NCI-H1694 (cell line): ENCODE results near the gene HABP4.
"Not testable (repeated sequence)": the region's sequence is repeated elsewhere in the genome, so short reads cannot be mapped to it uniquely, and the experiment has no call there.

ENCODE experiments used
- DNase-seq: peaks from one replicate; lab custom pipeline; 2025; lab: John Stamatoyannopoulos, UW

HABP4 gene

GRCh38 chr9:96498796-96499195 is 48.8 kb downstream of the HABP4 start:
- DNase-seq: no peak

- no peak for DNase-seq
These were observed 49.3 kb downstream of the HABP4 start for GRCh38 chr9:96499257-96499656.

GRCh38 chr9:96500696-96501632 is 51.0 kb downstream of the HABP4 start:
- DNase-seq: no peak

GRCh38 chr9:96501633-96502538 is 51.9 kb downstream of the HABP4 start:
- no peak for DNase-seq

- DNase-seq: no peak
These were observed 52.8 kb downstream of the HABP4 start for GRCh38 chr9:96502539-96503373.

GRCh38 chr9:96503374-96503748 is 53.4 kb downstream of the HABP4 start:
- DNase-seq: not testable (repeated sequence)

GRCh38 chr9:96503918-96504317 is 53.9 kb downstream of the HABP4 start:
- DNase-seq: no peak

GRCh38 chr9:96505316-96505991 is 55.5 kb downstream of the HABP4 start:
- DNase-seq: no peak

- DNase-seq: no peak
These were observed 58.4 kb downstream of the HABP4 start for GRCh38 chr9:96508227-96508940.

- no peak for DNase-seq
These were observed 59.1 kb downstream of the HABP4 start for GRCh38 chr9:96509026-96509425.

- no peak for DNase-seq
These were observed 59.9 kb downstream of the HABP4 start for GRCh38 chr9:96509848-96510247.

GRCh38 chr9:96510258-96510657 is 60.3 kb downstream of the HABP4 start:
- no peak for DNase-seq

GRCh38 chr9:96512240-96512639 is 62.3 kb downstream of the HABP4 start:
- DNase-seq: no peak

GRCh38 chr9:96513622-96514021 is 63.7 kb downstream of the HABP4 start:
- DNase-seq: no peak

GRCh38 chr9:96514108-96514799 is 64.3 kb downstream of the HABP4 start:
- DNase-seq: no peak

- DNase-seq: no peak
These were observed 64.8 kb downstream of the HABP4 start for GRCh38 chr9:96514800-96515158.

GRCh38 chr9:96515621-96516470 is 65.9 kb downstream of the HABP4 start:
- no peak for DNase-seq

GRCh38 chr9:96519095-96519494 is 69.1 kb downstream of the HABP4 start:
- DNase-seq: no peak

GRCh38 chr9:96519787-96520186 is 69.8 kb downstream of the HABP4 start:
- no peak for DNase-seq
